HG03457 (cell line): Measurements from ENCODE around the gene GABRB2.

Source experiments
- ATAC-seq: cut with Tn5 transposase; IDR thresholded peaks from one replicate; pipeline ENCODE4 v1.9.1; 2021; ENCODE audit warnings: moderate number of reproducible peaks; ENCODE audit not compliant: unreplicated experiment

Gene GABRB2

GRCh38 chr5:161481922-161482321 lies 64.6 kb downstream of the GABRB2 start:
- ATAC-seq = no peak

- no peak for ATAC-seq
These were observed 75.1 kb downstream of the GABRB2 start for GRCh38 chr5:161471211-161471950.

GRCh38 chr5:161467703-161468102 lies 78.8 kb downstream of the GABRB2 start:
- no peak for ATAC-seq

GRCh38 chr5:161460741-161461140 lies 85.8 kb downstream of the GABRB2 start:
- ATAC-seq = no peak

- ATAC-seq = no peak
These were observed 99.9 kb downstream of the GABRB2 start for GRCh38 chr5:161446655-161447054.

- ATAC-seq = no peak
These were observed 104.1 kb downstream of the GABRB2 start for GRCh38 chr5:161442471-161442870.

GRCh38 chr5:161432798-161433197 lies 113.7 kb downstream of the GABRB2 start:
- no peak for ATAC-seq

GRCh38 chr5:161431963-161432362 lies 114.6 kb downstream of the GABRB2 start:
- ATAC-seq = no peak

- ATAC-seq = no peak
These were observed 125.5 kb downstream of the GABRB2 start for GRCh38 chr5:161421067-161421466.

GRCh38 chr5:161420521-161420920 lies 126.0 kb downstream of the GABRB2 start:
- ATAC-seq = no peak

- no peak for ATAC-seq
These were observed 131.6 kb downstream of the GABRB2 start for GRCh38 chr5:161414896-161415295.

- ATAC-seq = no peak
These were observed 132.5 kb downstream of the GABRB2 start for GRCh38 chr5:161414037-161414436.

- ATAC-seq = no peak
These were observed 133.7 kb downstream of the GABRB2 start for GRCh38 chr5:161412792-161413191.

- no peak for ATAC-seq
These were observed 135.4 kb downstream of the GABRB2 start for GRCh38 chr5:161411156-161411555.

- ATAC-seq = no peak
These were observed 135.9 kb downstream of the GABRB2 start for GRCh38 chr5:161410640-161411039.

- ATAC-seq = no peak
These were observed 137.1 kb downstream of the GABRB2 start for GRCh38 chr5:161409471-161409870.

GRCh38 chr5:161406880-161407279 lies 139.6 kb downstream of the GABRB2 start:
- ATAC-seq = no peak

- ATAC-seq = no peak
These were observed 142.5 kb downstream of the GABRB2 start for GRCh38 chr5:161403996-161404395.

GRCh38 chr5:161403121-161403520 lies 143.4 kb downstream of the GABRB2 start:
- no peak for ATAC-seq

GRCh38 chr5:161400583-161400982 lies 145.9 kb downstream of the GABRB2 start:
- ATAC-seq = no peak

- ATAC-seq = no peak
These were observed 146.4 kb downstream of the GABRB2 start for GRCh38 chr5:161399996-161400562.

GRCh38 chr5:161397448-161397847 lies 149.1 kb downstream of the GABRB2 start:
- ATAC-seq = no peak

- no peak for ATAC-seq
These were observed 150.4 kb downstream of the GABRB2 start for GRCh38 chr5:161396171-161396570.
